Measurements from ENCODE around the gene CRELD1. TPM values are rescaled to one million over a fixed set of nuclear protein-coding genes. Genes with fewer than 3 reads are reported as not detected.

CRELD1 gene
- total and polyA plus RNA-seq, 8 donors, result 29.9 to 81.2 (median 66.7) TPM

DNA sequence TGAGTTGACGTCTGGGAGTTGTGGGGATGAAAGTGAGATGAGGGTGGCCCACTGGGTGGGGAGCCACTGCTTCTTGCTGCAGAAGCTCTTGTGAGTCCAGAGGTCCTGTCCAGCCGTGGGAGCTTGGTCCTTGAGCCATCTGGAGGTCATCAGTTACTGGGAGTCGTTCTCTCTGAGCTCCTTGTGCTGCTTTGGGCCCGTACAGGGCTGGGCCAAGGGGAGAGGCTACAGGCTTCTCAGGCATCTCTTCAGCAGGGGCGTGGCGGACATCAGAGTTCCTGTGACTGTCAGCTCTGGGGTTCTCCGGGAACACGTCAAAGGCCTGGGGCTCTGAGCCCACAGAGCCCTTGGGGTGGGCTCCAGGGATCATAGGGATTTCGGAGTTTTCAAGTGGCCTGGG, 16.0 kb downstream of the CRELD1 start:
- no peak for ATAC-seq
- no peak overlapping the region for H3K27ac ChIP-seq
- intact Hi-C loops (cut with DNase I), result no loop called here
- H3K27me3 ChIP-seq, result peaks cover 0 to 17% of the 10 kb centered on the region in 2 donors
- peaks cover 0 to under 1% of the 10 kb centered on the region in 2 donors for H3K36me3 ChIP-seq
- DNase-seq, result no peak
- H3K9me3 ChIP-seq, result no peaks in the 10 kb centered on the region
- TF ChIP-seq, protein P1, sequence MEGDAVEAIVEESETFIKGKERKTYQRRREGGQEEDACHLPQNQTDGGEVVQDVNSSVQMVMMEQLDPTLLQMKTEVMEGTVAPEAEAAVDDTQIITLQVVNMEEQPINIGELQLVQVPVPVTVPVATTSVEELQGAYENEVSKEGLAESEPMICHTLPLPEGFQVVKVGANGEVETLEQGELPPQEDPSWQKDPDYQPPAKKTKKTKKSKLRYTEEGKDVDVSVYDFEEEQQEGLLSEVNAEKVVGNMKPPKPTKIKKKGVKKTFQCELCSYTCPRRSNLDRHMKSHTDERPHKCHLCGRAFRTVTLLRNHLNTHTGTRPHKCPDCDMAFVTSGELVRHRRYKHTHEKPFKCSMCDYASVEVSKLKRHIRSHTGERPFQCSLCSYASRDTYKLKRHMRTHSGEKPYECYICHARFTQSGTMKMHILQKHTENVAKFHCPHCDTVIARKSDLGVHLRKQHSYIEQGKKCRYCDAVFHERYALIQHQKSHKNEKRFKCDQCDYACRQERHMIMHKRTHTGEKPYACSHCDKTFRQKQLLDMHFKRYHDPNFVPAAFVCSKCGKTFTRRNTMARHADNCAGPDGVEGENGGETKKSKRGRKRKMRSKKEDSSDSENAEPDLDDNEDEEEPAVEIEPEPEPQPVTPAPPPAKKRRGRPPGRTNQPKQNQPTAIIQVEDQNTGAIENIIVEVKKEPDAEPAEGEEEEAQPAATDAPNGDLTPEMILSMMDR (IDR thresholded peaks at IDR 0.05), result no peak
- peaks cover 8 to 17% of the 10 kb centered on the region in 2 donors for H3K4me1 ChIP-seq
- H3K4me3 ChIP-seq, result no peak overlapping the region

DNA sequence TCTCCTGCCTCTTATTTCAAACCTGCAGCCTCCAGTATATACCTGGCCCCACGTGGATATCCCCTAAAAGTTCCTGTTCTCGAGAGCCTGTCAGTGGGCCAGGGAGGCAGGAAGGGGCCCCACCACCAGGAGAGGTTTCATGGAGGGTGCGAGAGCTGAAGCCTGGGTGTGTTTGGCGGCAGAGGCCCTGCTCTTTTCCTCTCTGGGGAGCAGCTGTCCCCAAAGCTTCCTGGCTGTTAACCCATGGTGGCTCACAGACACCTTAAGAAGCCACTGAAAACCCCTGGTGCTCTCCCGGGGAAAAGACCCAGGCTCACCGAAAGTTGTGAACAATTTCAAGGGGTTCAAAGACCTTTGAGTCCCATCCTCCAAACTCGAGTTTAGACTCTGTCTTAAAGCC, 17.5 kb downstream of the CRELD1 start:
- no peak overlapping the region for H3K27ac ChIP-seq
- TF ChIP-seq, protein P1 (IDR thresholded peaks at IDR 0.05), result no peak
- H3K4me1 ChIP-seq, result peaks cover 8 to 13% of the 10 kb centered on the region in 2 donors
- peaks cover 0 to 17% of the 10 kb centered on the region in 2 donors for H3K27me3 ChIP-seq
- ATAC-seq, result no peak
- intact Hi-C loops (cut with DNase I), result no loop called here
- no peaks in the 10 kb centered on the region for H3K36me3 ChIP-seq
- no peaks in the 10 kb centered on the region for H3K9me3 ChIP-seq
- no peak overlapping the region for H3K4me3 ChIP-seq
- no peak for DNase-seq

DNA sequence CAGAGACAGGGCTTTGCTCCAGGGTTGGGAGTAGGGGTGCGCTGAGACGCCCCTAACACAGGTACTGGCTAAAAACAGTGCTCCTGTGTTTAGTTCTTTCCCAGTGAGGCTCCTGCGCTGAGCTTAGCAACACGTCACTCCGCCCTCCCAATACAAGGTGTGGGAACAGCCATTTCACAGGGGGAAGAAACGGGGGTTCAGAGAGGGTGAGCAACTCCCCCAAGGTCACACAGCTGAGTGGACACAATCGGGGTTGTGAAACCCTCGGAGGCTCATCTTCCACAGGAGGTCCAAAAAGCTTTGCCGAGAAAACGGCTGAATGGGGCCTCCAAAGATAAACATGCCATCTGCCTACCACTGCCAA, 17.9 kb downstream of the CRELD1 start:
- Histone ChIP-seq H3K27ac (no peak overlapping the region), H3K4me1 (peaks cover 8 to 13% of the 10 kb centered on the region in 2 donors), H3K4me3 (peak overlapping the region; percentile 41 to 42), H3K9me3 (no peaks in the 10 kb centered on the region), H3K27me3 (peaks cover 0 to 17% of the 10 kb centered on the region in 2 donors), H3K36me3 (no peaks in the 10 kb centered on the region)
- intact Hi-C loops (cut with DNase I), result no loop called here
- ATAC-seq, result no peak
- TF ChIP-seq, protein P1 (IDR thresholded peaks at IDR 0.05), result no peak
- DNase-seq, result no peak

DNA sequence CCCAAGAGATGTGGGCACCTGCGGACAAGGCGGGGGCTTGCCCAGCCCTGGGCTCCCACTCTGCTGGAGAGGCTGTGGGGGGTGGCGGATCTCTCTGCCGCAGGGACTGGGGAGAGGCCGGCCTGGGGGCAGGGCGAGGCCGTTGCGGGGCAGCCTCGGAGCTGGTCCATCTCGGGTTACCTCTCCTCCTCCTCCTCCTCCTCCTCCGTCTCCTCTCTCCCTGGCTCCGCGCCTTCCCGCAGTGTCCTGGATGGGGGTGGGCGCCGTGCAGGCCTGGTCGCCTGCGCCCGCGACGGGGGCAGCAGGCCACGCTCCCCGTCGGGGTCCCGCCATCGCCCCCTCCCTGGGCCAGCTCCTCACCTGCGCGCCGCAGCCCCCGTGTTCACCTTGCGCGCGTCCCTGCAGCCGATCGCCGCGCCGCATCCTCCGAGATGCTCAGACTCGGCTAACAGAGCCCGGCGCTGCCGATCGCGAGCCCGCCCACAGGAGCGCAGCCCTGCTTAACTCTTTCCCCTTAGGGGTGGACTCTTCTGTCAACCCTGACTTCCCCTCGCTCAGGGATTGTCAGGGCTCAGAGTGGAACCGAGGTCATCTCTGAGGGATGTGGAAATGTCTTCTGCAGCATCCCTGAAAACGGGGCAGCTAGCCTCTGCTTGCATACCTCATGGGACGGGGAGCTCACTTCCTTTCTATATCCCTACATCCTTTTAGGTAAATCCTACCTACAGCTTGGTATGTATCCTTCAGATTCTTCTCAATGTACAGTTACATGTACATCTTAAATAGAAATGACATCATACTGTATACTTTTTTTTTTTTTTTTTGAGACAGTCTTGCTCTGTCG, 18.6 kb downstream of the CRELD1 start, which contains the start of gene PRRT3:
PRRT3 (minus strand) TSS at position 447 of the 844 bp plus-strand sequence. CDS start 2,293 bp downstream, outside the sequence.
- peak; percentile 61 for ATAC-seq
- TF ChIP-seq, protein P1 (IDR thresholded peaks at IDR 0.05), result no peak
- Histone ChIP-seq H3K27me3 (peaks cover 0 to 17% of the 10 kb centered on the region in 2 donors), H3K9me3 (no peaks in the 10 kb centered on the region), H3K27ac (no peak within 1 kb of the TSS), H3K36me3 (no peaks in the 10 kb centered on the region), H3K4me1 (peaks cover 8 to 13% of the 10 kb centered on the region in 2 donors), H3K4me3 (peak within 1 kb of the TSS; percentile 41 to 42)
- intact Hi-C loops (cut with DNase I), result no loop called here
- no peak for DNase-seq

DNA sequence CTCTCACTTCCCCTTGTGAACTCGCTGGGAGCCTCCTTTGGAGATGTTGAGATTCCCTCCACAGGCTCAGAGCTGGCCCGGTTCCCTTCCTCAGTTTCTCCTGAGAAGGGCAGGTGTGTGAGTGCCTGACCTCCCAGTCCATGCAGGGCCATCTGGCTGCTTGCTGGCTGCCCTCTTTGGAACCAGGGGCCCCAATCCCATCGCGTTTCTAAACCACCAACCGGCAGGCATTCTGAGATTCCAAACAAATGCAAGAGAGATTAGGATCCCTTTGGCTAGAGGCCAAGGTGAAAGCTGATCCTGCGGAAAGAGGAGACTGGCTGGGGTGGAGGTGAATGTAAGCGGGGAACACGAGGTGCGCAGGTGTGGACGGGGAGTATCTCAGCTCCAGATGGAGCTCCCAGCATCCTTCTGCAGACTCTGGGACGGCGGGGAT, 21.5 kb downstream of the CRELD1 start:
- no peak for ATAC-seq
- DNase-seq, result no peak
- TF ChIP-seq, protein P1 (IDR thresholded peaks at IDR 0.05), result no peak

More for the DNA sequence above, 21.5 kb downstream of the CRELD1 start:
- Histone ChIP-seq H3K9me3 (no peaks in the 10 kb centered on the region), H3K27ac (no peak overlapping the region), H3K27me3 (peaks cover 0 to 17% of the 10 kb centered on the region in 2 donors), H3K4me1 (peaks cover 8 to 13% of the 10 kb centered on the region in 2 donors), H3K4me3 (no peak overlapping the region), H3K36me3 (no peaks in the 10 kb centered on the region)
- intact Hi-C loops (cut with DNase I), result no loop called here
